Heart right ventricle (tissue), 16 donors: ENCODE measurements around the gene SGO2. TPM values are rescaled to one million over a fixed set of nuclear protein-coding genes. Genes with fewer than 3 reads are reported as not detected.

ENCODE experiments used
- ATAC-seq, 8 donors: fragments of 200-7000 bp; cut with Tn5 transposase; one replicate each; pipeline ENCODE4 v1.9.1; 2020; ENCODE audit warnings: mild to moderate bottlenecking in 8 of 8, moderate library complexity in 8 of 8, moderate number of reproducible peaks in 1 of 8
- DNase-seq, 2 donors: peaks; one replicate each; pipeline ENCODE4 v3.0.0-alpha.2; 2020
- H3K27ac ChIP-seq, 10 donors: fragments of 200-600 bp; sonication (generic) in 2 of 10; one replicate each; pipeline versions ENCODE4 v1.5.0 to v1.8.0; 2020 to 2022; ENCODE audit warnings: mild to moderate bottlenecking in 3 of 10
- H3K27me3 ChIP-seq, 7 donors: fragments of 200-600 bp; one replicate each; pipeline ENCODE4 v1.8.0; 2021 to 2022; ENCODE audit warnings: mild to moderate bottlenecking in 2 of 7
- H3K36me3 ChIP-seq, 9 donors: fragments of 200-600 bp; sonication (generic) in 1 of 9; one replicate each; pipeline versions ENCODE4 v1.5.0 to v1.8.0; 2020 to 2022; ENCODE audit warnings: mild to moderate bottlenecking in 2 of 9
- H3K4me1 ChIP-seq, 9 donors: fragments of 200-600 bp; sonication (generic) in 1 of 9; one replicate each; pipeline versions ENCODE4 v1.5.0 to v1.8.0; 2020 to 2022; ENCODE audit warnings: mild to moderate bottlenecking in 4 of 9
- H3K4me3 ChIP-seq, 10 donors: fragments of 200-600 bp; sonication (generic) in 2 of 10; one replicate each; pipeline versions ENCODE4 v1.5.0 to v1.8.0; 2020 to 2022; ENCODE audit warnings: mild to moderate bottlenecking in 7 of 10, moderate library complexity in 2 of 10
- H3K9me3 ChIP-seq, 11 donors: fragments of 200-600 bp in 10 of 11; sonication (generic) in 2 of 11; one replicate each; pipeline versions ENCODE4 v1.5.0 to v1.8.0; 2013 to 2022; ENCODE audit warnings: mild to moderate bottlenecking in 2 of 11, control low read depth in 1 of 11, moderate library complexity in 1 of 11
- WGBS, 2 donors: extraction: QIAGEN DNeasy Blood & Tissue Kit; methylation state at CpG; one replicate each; pipeline ENCODE4 v1.1.7; 2013; ENCODE audit warnings: inconsistent platforms in 1 of 2; 5-methylcytosine and 5-hydroxymethylcytosine counted together
- intact Hi-C, 10 donors: fragments of 100-400 bp; cut with DNase I; formaldehyde crosslinking; loops; one replicate each; pipeline versions ENCODE4 v1.11.1 to v1.14.2; 2022
- polyA plus RNA-seq, 2 donors: library from polyadenylated mRNA; stranded (reverse); fragments of 200-250 nt; gene quantifications; one replicate each; pipeline ENCODE4 v1.2.3, GENCODE V29; 2013
- total RNA-seq, 10 donors: library from RNA; stranded (reverse); fragmentation: NEBNext Ultra II Directional in 3 of 10; extraction: Animal tissue kit (Norgen Biotek cat#: 25700) in 3 of 10; gene quantifications; one replicate each; pipeline versions ENCODE4 v1.2.1 to v1.2.4, GENCODE V29; 2021 to 2023
- TF ChIP-seq, protein P1 (sequence below), 9 donors: fragments of 200-600 bp; sonication (generic) in 2 of 9; IDR thresholded peaks; one replicate each; pipeline versions ENCODE4 v1.5.0 to v1.8.0; 2021 to 2022; ENCODE audit warnings: antibody characterized with exemption in 9 of 9, mild to moderate bottlenecking in 5 of 9, moderate library complexity in 1 of 9
- donor health status: Arrhythmogenic right ventricular cardiomyopathy.
- donor health status: ischemic (EF 13 %, LVEDD 7.1; RV severe dilation, severe dysfunction).
- donor health status: healthy with polysubstance abuse.
- donor health status: DM: no; HTN: yes; CAD: no.
- donor health status: DM: no; HTN: no; CAD: no.
- donor health status: ischemic (EF 25% LVEDD 6.9; RV normal size, moderate dysfunction).
- donor health status: ischemic (EF 25% LVEDD 5.7; RV mildly dilated, moderate dysfunction).
- donor health status: healthy.
- donor health status: DM: yes; HTN: yes; CAD: no.
- donor health status: Ischemic cardiomyopathy.
- donor health status: ischemic (EF 35%, LVEDD 5.7; RV mildly dilated, moderate dysfunction).
- donor health status: nonischemic (EF 11% LVEDD 7.7; RV severe dilation, severe dysfunction).
- donor health status: DM: yes; HTN: yes; CAD: no.
- donor health status: PGD.
- donor health status: ischemic (EF 29% LVEDD 5.4; RV normal size, mild dysfunction).
- donor health status: nonischemic (EF 23%, LVEDD 6.1; RV moderate dilation, normal function).

The SGO2 gene
- total and polyA plus RNA-seq, 12 donors: 0.59 to 2.9 (median 1.1) TPM

DNA sequence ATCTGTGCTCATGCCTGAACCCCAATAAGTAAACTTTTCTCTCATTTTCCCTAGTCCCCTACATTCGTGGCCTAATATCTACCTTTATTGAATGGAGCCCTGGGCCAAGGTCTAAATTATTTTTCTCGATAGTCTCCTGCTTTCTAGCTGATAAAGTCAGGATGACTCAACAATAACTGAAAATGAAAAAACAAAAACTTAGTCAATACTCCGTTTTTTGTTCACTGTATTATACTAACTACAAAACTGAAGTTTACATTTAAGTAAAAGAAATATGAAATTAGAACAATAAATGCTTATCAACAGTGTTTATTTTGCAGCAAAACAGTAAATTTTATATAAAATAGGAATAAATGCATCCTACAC, 92.0 kb downstream of the SGO2 start:
- ATAC-seq: no peak
- DNase-seq: no peak
- Histone ChIP-seq H3K27ac (no peak overlapping the region), H3K27me3 (peaks cover 0 to 3% (median 0%) of the 10 kb centered on the region in 7 donors), H3K36me3 (no peaks in the 10 kb centered on the region), H3K4me1 (peaks cover 0 to 14% (median 0%) of the 10 kb centered on the region in 9 donors), H3K4me3 (no peak overlapping the region), H3K9me3 (no peaks in the 10 kb centered on the region)
- WGBS, 2 donors: 58 to 71% methylated on average over 3 of the region's 3 CpGs
- intact Hi-C loops: no loop called here
- TF ChIP-seq, protein P1, sequence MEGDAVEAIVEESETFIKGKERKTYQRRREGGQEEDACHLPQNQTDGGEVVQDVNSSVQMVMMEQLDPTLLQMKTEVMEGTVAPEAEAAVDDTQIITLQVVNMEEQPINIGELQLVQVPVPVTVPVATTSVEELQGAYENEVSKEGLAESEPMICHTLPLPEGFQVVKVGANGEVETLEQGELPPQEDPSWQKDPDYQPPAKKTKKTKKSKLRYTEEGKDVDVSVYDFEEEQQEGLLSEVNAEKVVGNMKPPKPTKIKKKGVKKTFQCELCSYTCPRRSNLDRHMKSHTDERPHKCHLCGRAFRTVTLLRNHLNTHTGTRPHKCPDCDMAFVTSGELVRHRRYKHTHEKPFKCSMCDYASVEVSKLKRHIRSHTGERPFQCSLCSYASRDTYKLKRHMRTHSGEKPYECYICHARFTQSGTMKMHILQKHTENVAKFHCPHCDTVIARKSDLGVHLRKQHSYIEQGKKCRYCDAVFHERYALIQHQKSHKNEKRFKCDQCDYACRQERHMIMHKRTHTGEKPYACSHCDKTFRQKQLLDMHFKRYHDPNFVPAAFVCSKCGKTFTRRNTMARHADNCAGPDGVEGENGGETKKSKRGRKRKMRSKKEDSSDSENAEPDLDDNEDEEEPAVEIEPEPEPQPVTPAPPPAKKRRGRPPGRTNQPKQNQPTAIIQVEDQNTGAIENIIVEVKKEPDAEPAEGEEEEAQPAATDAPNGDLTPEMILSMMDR (IDR thresholded peaks at IDR 0.05): no peak

DNA sequence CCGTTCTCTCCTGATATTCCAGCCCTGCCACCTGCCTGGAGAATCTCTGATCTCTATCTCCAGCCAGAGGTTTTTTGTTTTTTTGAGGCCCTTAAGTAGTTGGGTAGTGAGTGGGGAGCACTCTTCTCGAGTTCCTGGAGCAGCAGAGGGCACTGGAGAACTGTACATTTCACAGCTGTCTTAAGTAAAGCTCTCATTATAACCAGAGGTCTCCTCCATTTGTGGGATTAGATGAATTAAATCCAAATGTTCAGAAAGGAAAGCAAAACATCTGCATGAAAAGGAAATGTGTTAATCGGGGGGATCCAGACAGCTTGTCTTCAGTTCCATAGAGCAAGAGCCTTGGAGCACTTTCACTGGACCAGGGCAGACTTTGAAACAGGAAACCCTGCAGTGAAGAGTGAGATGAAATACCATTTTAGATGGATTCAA, 92.6 kb downstream of the SGO2 start:
- TF ChIP-seq, protein P1 (IDR thresholded peaks at IDR 0.05): peak in 4 of 9 donors; percentile 16 to 40 (median 34)
- no peak overlapping the region for H3K27ac ChIP-seq
- intact Hi-C loops: no loop called here
- WGBS, 2 donors: 29 to 34% methylated on average over 3 of the region's 3 CpGs
- no peaks in the 10 kb centered on the region for H3K9me3 ChIP-seq
- H3K36me3 ChIP-seq: no peaks in the 10 kb centered on the region
- DNase-seq (no peak), ATAC-seq (peak in 3 of 8 donors; percentile 58 to 82 (median 63))
- H3K4me3 ChIP-seq: no peak overlapping the region
- H3K27me3 ChIP-seq: peaks cover 0 to 8% (median 0%) of the 10 kb centered on the region in 7 donors
- H3K4me1 ChIP-seq: peaks cover 0 to 14% (median 0%) of the 10 kb centered on the region in 9 donors

GRCh38 chr2:200619279-200619678, 93.3 kb downstream of the SGO2 start:
- DNase-seq (no peak), ATAC-seq (no peak)
- no peaks in the 10 kb centered on the region for H3K9me3 ChIP-seq
- peaks cover 0 to 8% (median 0%) of the 10 kb centered on the region in 7 donors for H3K27me3 ChIP-seq
- H3K27ac ChIP-seq: no peak overlapping the region
- peaks cover 0 to 14% (median 0%) of the 10 kb centered on the region in 9 donors for H3K4me1 ChIP-seq
- no peaks in the 10 kb centered on the region for H3K36me3 ChIP-seq
- TF ChIP-seq, protein P1 (IDR thresholded peaks at IDR 0.05): no peak
- H3K4me3 ChIP-seq: no peak overlapping the region
- intact Hi-C loops: no loop called here
- WGBS, 2 donors: 51 to 69% methylated on average over 2 of the region's 2 CpGs

DNA sequence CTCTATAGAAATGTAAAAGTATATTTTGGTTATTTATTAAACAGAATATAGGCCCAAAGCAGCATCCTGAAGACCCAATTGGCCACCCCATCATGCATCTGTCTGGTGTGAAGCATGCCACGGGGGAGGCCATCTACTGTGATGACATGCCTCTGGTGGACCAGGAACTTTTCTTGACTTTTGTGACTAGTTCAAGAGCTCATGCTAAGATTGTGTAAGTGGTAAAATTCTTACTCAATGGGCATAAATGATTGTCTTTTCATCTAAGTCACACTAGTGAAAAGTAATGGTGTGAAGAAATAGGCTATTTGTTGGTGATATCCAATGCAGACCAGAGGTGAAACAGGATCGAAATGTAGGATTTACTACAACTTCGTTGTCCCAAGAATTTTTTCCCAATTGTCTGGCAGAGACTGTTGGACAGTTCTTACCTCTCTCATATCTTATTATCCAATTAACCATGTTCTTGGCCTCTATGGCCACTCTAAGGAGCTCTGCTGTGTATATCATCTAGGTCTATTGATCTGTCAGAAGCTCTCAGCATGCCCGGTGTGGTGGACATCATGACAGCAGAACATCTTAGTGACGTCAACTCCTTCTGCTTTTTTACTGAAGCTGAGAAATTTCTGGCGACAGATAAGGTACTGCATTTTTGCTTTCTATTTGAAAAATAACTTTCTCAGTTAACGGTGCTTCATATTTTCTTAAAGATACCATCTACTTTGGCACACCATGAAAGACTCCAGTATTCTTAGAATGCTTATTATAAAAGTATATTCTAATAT, 94.8 kb downstream of the SGO2 start:
- Histone ChIP-seq H3K36me3 (no peaks in the 10 kb centered on the region), H3K27ac (no peak overlapping the region), H3K4me1 (peaks cover 0 to 9% (median 0%) of the 10 kb centered on the region in 9 donors), H3K27me3 (peaks cover 0 to 8% (median 0%) of the 10 kb centered on the region in 7 donors), H3K9me3 (no peaks in the 10 kb centered on the region), H3K4me3 (no peak overlapping the region)
- intact Hi-C loops: no loop called here
- ATAC-seq (no peak), DNase-seq (no peak)
- 79 to 81% methylated on average over 7 of the region's 7 CpGs for WGBS, 2 donors
- TF ChIP-seq, protein P1 (IDR thresholded peaks at IDR 0.05): no peak
